HUDEP-2 (cell line): ENCODE data around the gene ARID1B.

Experiments
- DNase-seq, 76 experiments: peaks; one replicate each; lab custom pipeline; 2025; ENCODE audit not compliant: unreplicated experiment in 76 of 76; lab: John Stamatoyannopoulos, UW

ARID1B gene

DNA sequence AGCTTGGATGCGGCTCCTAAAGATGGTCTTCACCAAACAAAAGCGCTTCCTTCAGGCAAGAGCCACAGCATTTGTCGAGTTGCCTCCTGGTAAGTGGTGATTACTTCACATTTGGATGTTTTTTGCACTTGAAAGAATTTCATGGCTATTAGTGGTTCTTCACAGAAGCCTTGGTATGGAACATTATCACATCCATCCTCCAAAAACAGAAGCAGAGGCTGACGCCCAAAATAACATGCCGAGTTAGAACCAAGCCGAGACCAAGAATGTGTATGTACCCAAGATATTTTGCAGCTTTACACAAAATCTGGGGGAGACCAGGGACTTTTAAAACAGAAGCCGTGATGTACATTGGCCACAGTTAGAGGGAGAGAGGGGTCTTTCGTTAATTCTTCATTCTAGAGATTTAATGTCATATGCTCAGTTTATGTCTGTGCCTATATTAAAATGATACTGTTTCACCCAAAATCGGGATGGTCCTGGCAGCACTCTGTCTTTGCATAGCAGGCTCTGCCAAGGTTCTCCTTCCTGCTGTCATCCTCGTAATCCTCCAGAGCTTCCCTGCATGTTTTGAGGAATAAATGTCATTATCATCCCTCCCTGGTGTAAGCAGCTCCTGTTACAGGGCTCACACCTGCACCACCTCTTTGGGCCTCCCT lies 436.9 kb downstream of the ARID1B start:
- no peak for DNase-seq

DNA sequence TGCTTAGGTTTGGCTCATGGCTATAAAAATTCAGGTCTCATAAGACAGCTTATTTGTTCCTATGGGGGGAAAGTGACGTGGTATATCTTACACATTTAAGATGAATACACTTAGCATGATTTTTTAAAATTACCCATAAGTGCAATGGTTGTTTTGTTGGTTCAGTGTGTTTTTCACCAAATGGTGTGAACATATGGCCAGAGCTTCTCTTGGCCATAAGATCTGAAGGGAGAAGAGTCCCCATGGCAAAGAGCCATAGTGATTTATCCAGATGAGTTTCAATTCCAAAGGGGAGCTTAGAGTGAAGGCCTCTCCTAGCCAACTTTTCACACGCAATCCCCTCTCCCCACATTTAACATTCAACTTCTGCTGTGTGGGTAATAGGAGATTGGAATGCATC lies 438.5 kb downstream of the ARID1B start:
- DNase-seq = no peak

DNA sequence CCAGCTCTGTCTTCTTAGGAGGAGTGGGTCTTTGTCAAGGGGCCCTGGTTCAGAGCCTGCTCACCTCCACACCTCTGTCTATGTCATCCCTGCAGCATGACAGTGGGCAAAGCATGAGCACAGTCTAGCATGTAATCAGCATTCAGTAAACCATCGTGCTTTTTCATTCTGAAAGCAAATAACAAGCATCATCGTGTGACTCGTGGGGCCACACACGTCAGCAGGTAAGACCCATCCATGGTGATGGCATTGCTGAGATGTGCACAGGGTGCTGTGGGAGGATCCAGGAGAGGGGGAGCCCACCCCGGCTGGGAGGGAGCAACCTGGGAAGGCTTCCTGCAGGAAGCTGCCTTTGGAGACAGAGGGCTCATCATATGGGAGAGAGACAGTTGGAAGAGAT lies 439.4 kb downstream of the ARID1B start:
- no peak for DNase-seq

DNA sequence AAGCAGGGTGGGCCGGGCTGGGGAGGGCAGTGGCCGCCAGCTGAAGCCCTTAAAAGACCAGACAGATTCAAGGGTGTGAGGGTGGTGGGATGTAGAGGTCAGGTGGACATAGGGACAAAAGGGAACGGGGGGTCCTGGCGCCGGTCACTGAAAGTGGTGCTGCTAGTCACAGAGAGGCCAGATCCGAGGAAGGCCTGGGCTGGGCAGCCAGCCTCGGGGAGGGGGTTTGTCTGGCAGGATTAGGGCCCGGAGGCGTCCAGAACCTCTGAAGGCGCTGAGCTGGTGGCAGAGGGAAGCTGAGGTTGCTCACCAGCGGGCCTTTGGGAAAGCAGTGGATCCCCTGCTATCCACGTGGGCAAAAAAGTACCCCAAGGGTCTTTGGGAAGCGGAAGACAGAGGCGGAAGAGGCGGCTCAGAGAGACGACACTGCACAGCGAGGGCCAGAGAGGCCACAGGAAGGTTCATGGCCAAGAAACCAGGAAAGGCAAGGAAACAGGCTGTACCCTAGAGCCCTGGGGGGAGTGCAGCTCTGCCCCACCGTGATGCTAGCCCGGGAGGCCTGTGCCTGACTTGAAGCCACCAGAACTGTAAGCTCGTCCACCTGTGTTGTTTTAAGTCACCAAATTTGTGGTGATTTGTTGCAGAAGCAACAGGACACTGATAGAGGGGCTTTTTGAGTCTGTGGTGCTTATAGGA lies 440.2 kb downstream of the ARID1B start:
- no peak for DNase-seq

DNA sequence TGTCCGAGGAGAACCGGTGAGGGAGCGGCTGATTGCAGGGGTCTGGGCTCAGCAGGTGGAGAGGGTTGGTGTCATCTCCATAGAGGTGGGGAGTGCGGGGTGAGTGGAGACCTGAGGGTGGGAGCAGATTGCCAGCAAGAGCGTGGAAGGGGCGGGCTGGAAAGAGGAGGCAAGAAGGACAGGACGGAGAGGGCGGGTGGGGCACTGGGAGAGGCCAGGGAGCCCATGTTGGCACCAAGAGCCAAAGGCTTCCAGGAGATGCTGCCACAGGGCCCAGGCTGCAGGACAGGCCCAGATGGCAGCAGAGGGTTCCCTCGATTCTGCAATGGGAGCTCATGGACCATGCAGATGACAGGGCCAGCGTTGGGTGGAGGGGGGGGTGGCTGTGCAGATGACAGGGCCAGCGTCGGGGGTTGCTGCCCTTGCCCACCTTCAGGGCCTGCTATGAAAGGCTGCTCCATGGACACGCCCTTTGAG lies 440.8 kb downstream of the ARID1B start:
- DNase-seq = no peak

DNA sequence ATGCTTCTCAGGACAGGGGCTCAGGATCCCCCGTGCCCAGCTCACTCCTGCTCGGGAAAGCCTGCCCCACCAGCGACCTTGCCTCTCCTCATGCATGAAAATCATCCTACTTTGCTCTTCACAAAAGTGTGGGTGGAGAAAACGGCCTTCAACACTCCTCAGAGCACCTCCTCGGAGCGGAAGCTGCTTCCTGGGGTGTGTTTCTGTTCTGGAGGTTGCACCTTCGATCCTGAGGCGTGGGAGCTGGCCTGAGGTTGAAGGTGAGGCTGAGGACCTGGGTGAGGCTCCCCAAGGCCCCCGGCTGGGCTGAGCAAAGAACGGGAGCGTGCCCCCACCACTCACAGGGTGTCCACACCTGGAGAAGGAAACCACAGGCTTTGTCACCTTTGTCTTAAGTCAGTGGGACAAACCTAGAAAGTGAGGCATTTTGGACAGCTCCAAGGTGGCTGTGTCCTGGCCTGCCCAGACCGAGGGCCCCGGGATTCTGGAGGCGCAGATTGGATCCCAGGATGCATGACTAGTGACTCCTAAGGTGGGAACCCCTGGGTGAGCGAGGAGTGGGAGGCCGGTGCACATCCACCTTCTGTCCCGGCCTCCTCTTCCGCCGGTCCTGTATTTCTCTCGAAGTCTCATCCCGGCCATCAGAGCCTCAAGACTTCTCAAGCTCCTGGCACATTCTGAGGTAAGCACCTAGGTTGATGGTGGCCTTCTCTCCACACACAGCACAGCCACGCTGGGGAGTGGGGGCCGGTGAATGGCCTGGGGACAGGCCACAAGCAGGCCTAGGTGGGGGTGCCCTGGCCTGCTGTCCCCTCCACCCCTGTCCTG lies 441.4 kb downstream of the ARID1B start:
- no peak for DNase-seq

DNA sequence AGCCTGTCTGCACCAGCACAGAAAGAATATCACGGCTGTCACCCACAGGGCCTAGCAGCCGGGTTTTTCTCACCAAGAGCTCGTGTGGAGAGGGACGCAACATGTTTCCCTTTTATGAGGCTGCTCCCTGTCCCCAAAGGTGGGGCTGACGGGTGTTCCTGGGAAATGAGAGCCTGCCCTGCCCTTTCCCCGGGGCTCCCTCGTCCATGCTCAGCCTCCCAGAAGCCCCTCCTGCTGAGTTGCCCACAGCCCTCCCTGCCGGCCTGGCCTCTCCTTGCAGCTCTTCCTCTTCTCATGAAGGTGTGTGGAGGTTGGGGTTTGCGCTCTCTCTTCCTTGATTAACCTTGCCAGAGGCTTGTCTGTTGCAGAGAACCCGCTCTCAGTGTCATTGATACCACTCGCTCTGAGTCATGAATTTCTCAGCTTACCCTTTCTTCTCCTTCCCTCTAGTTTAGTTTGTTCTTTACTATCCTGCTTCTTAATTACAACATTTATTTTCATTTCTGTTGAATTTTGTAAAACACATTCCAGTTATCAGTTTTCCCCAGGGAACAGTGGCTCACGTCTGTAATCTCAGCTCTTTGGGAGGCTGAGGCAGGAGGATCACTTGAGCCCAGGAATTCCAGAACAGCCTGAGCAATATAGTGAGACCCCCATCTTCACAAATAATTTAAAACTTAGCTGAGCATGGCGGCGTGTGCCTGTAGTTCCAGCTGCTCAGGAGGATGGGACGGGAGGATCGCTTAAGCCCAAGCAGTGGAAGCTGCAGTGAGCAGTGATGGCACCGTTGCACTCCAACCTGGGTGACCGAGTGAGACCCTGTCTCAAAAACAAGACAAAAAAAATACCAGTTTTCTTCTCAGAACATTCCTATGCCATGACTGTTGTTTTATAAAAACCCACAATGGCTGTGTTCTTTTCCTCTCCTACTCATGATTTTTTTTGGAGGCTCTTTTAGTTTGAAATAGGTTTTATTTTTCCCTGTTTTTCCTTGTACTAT lies 442.3 kb downstream of the ARID1B start:
- no peak for DNase-seq

DNA sequence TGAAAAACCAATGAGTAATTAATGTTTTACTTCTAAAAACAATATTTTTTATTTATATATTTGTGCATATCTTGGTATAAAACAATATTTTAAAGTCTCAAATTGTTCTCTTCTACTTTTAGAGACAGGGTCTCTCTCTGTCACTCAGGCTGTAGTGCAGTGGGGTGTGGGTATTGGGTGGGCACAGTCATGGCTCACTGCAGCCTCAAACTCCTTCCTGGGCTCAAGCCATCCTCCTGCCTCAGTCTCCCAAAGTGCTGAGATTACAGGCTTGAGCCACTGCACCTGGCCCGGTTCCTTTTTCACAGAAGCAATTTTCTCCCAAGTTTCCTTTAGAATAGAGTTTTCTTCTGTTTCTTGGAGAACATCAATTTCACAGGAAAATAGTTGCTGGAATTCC lies 443.3 kb downstream of the ARID1B start:
- no peak for DNase-seq

DNA sequence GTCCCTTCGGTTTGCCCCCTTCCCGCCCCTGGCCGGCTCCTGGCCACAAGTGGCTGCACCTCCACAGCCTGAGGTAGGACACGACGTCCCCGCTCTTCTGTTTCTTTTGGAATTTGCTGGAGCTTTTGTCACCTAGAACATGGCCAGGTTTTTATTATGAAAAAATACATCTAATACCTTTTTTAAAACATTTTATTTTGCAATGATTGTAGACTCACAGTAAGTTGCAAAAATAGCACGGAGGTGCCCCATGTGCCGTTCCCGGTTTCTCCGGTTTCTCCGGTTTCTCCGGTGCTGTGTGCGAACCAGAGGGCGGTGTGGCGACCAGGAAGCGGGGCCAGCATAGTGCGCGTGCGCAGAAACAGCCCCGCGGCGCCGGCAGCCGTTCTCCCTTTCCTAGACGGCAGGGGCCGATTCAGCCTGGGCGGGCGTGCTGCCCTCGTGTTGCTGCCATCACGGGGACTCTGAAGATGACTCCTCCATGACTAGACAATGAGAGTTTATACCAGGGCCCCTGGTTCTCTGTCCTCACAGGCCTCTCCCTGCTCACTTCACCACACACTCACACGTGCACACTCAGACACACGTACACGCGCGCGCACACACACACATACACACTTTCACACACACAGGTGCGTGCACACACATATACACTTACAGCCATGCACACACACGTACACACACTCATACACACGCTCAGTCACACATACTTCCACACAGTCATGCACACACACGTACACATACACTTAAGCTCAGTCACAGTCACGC lies 444.1 kb downstream of the ARID1B start:
- peak in 74 of 76 experiments; percentile 47 to 97 (median 78) for DNase-seq

DNA sequence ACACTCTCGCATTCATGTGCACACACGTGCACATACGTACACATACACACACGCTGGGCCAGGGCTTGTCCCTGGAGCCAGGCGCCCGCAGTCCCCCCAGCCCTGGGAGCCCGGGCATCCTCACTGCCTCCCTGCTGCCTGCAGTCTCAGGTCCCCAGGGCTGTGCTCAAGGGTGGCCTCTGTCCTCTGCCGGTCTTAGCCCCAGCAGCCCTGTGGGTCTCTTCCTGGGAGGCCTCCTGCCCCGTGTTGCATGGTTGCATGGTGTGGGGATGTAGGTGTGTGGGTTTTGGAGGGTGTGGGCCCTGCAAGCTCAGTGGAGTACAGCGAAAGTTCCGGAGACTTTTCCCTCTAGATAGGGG lies 444.6 kb downstream of the ARID1B start:
- DNase-seq = no peak

DNA sequence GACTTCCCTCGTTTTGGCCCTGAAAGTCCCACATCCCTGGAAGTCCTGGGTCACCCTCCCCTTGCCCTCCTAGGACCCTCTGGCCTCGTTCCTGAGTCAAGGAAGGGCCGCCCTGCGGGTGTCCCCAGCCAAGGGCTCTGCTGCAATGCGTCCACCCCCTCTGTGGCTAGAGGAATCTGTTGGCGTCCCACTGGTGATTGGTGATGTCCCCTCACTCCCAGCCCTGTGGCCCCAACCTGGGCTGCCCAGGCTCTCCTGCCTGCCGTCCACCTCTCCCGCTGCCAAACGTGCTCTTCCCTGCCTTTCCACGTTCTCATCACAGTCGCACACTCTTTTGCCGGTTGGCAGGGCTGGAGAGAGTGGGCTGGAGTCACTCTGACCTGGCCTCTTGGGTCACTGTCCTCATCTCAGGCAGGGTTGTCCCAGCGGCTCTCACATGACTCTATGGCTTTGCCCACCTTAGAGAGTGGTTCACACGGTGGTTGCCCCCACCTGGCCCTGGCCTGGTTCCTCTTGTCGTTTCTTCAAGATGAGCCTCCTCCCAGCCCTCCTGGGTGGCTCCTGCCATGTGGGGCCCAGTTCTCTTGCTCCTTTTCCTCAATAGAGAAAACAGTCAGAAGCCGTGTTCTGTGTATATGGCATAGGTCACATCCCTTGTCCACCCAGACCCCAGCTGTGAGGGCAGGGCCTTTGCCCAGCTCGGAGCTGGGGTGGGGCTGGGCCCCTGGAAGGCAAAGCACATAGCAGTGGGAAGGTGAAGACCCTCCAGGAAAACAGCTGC lies 445.2 kb downstream of the ARID1B start:
- no peak for DNase-seq

DNA sequence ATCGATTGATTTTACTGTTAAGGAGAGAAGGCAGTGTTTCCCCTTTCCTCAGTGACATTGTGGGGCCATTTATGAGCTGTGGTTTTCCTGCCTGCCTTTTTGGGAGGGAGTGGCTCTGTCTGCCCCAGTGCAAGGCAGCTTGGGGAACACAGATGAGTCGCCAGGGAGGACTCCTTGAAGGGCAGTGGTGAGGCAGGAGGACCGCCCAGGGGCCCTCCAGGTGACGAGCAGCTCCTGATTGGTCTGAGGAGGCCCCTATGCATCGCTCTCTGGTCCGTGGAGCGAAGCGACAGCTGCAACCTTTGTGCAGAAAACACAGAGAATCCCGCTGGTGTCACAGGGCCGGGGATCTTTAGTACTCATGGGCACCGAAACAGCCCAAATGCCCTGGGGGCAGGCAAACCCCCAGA lies 445.8 kb downstream of the ARID1B start:
- DNase-seq = no peak

DNA sequence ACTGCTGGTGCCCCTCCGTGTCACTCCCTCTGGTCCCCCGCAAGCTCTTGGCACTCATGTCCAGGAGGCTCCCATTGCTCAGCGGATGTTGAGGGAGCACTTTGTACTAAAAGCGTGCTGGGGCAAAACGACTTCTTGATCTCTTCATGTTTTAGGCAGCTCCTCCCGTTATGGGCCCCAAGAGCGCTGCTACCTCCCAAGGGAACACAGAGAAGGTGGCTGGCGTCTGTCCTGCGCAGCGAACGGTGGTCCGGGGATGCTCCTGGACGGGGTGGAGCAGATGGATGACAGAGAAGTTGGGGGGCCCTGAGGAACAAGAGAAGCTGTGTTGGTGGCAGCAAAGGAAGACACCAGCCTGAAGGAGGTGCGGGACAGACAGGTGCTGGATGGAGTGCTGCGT lies 446.3 kb downstream of the ARID1B start:
- no peak for DNase-seq

DNA sequence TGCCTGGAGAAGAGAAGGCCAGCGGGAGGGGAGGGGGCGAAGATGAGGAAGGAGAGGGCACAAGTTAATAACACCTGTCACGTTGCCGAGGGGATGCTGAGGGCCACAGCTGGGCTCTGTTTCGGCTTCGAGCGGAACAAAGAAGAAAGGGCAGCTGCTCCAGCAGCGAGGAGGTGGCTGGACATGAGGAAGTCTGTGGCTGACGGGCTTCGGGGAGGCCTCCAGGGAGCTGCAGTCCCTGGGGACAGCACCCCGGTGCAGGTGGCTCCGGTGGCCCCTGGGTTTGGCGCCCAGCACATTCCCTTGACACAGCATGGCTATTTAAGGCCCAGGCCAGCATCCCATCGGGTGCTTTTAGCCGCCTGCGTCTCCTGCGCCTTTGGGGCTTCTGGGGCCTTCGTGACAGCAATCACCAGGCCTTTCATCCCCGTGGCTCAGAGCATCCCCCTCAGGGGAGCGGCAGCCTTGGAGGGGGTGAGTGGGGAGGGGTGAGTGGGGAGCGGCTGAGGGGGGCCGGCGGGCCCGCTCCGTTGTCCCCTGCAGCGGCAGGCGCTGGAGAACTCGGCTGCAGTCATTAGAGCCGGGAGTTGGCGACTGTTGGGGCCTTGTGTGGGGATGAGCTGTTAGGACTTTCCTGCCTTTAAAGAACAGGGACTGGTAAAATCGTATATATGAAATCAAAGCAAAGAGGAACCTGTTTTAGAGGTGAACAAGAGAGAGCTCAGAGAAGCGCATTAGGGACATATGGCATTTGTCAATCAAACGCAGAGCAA lies 447.2 kb downstream of the ARID1B start:
- DNase-seq = no peak

DNA sequence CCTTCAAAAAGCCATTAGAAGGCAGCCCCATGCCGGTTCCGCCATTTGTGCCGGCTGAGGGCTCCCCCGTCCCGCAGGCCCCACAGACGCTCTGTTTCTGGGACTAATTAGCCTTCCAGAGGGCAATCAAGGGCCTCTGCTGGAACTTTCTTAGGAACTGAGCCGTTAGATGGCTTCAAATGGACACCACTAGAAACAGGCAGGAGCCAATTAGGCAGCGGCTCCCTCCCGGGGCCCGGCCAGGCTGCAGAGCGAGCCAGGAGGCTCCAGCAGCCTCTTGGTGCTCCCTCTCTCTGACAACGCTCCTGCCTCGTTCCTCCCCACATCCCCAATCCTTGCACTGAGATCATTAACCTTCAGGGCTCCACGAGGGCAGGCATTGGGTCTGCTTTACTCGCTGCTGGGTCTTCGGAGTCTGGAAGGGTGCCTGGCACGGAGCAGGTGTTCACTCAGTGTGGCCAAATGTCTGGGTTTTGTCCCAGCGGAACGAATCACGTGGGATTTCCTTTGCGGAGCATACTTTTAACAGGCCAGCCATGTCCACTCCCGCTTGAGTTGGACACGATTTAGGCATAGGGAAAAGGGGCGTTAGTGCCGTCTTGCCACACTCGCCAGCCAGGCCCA lies 447.9 kb downstream of the ARID1B start:
- no peak for DNase-seq

DNA sequence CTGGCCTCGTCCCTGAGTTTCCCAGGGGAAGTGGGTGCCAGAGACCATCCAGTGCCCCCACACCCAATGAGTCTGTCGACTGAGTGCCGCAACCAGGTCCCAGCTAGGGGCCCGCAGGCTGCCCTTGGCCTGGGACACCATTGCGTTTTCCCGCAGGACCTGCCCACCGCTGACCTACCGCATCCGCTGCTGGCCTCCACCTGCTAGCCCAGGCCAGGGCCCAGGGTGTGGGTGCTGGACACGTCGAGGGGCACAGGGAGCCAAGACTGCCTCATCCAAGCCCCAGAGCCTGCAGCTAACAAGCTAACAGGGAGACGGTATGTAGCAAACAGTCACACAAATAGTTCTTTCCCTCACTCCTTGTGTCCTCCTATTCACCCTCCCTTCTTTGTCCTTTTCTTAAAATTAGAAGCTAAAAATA lies 448.4 kb downstream of the ARID1B start:
- no peak for DNase-seq

DNA sequence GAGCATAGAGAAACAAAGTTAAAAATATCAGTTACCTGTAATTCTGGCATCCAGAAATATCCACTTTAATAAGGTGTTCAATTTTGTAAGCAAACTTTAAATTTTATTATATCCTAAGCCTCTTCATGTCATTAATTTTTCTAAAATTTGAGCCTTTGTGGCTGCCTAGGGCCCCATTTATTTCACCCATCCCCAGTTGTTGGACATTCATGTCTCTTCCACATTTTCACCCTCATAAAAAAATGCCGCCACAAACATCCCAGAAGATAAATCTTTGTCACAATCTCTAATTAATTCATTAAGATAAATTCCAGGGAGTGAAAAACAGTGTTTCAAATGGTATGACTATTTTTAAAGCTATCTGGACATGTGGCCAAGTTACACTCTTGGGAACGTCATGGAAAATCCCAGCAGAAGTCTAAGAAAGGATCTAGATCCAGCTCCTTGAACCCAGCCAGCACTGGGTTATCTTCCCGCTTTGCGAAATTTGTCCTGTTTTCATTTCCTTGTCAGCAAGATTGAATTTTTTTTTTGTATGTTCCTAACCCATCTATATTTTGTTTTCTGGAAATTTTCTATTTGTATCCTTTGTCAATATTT lies 448.9 kb downstream of the ARID1B start:
- no peak for DNase-seq
